ENCODE data around the gene FRMD4B. TPM values are rescaled to one million over a fixed set of nuclear protein-coding genes. Genes with fewer than 3 reads are reported as not detected.

FRMD4B gene
- total RNA-seq, 2 donors from 2014 or later = 27.6 to 37.4 TPM

DNA sequence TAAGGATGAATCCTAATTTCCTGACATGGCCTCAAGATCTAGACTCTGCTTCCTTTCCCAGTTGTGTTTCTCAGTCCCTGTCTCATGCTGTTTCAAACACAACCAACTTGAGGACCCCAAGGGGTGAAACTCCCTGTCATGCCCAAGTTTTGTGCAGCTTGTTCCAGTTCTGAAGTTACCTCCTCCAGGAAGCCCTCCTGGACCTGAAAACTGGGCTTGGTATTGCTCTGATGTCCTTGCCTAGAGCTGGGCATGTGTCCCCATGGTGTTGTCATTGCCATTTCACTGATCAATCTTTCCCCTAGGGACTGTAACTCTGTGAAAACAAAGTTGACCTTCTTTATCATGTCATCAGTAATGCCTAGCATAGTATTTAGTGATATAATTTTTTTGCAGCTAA, 257.4 kb downstream of the FRMD4B start:
- no peak for ATAC-seq

DNA sequence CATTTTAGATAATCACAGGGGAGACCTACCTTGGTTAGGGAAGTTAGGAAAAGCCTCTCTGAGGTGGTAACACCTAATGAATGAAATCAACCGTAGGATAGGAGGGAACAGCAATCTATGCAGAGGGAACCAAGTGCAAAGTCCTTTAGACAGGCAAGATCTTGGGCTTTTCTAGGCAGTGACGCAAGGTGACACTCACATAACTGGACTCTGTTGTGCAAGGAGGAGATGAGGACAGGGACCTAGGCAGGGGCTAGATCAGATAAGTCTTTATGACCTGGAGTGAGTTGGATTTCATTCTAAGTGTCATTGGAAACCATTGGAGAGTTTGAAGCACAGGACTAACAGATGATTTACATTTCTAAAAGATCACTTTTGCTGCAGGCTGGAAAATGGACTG, 258.9 kb downstream of the FRMD4B start:
- intact Hi-C loops (cut with DNase I, micrococcal nuclease) = no loop called here
- no peak for ATAC-seq
- no peak for DNase-seq

More for the DNA sequence above, 257.4 kb downstream of the FRMD4B start:
- no peak for DNase-seq
- intact Hi-C loops (cut with DNase I, micrococcal nuclease) = no loop called here

DNA sequence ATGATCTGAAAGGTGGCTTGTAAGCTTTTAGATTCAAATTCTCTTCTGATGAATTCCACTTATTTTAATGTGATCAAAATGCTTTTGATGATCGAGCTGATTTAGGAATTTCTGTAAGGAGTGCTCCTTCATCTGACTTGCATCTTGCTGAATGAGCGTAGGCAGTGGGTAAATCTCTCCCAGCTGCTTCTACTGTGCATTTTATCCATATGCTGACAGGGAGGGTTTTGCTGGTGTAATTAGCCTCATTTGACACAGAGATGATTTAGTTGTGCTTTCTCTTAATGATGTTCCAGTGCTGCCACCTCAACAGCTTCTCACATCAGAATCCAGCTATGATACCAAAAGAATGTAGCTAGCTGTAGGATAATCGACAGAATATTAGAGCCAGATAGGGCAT, 259.7 kb downstream of the FRMD4B start:
- intact Hi-C loops (cut with DNase I, micrococcal nuclease) = no loop called here
- no peak for DNase-seq
- no peak for ATAC-seq

GRCh38 chr3:69122403-69122802, 263.5 kb downstream of the FRMD4B start, which contains the start of gene LMOD3:
LMOD3 (minus strand) TSS chr3:69122595; CDS start chr3:69122386, 209 bp downstream.
- ATAC-seq (no peak), DNase-seq (no peak)
- intact Hi-C loops (cut with DNase I, micrococcal nuclease) = no loop called here

- ATAC-seq = no peak
- intact Hi-C loops (cut with DNase I, micrococcal nuclease) = no loop called here
Observed at GRCh38 chr3:69121950-69122349, 263.9 kb downstream of the FRMD4B start.

GRCh38 chr3:69121513-69121912, 264.4 kb downstream of the FRMD4B start:
- DNase-seq = no peak
- ATAC-seq = no peak
- intact Hi-C loops (cut with DNase I, micrococcal nuclease) = no loop called here

More at GRCh38 chr3:69121950-69122349, 263.9 kb downstream of the FRMD4B start:
- DNase-seq = no peak

DNA sequence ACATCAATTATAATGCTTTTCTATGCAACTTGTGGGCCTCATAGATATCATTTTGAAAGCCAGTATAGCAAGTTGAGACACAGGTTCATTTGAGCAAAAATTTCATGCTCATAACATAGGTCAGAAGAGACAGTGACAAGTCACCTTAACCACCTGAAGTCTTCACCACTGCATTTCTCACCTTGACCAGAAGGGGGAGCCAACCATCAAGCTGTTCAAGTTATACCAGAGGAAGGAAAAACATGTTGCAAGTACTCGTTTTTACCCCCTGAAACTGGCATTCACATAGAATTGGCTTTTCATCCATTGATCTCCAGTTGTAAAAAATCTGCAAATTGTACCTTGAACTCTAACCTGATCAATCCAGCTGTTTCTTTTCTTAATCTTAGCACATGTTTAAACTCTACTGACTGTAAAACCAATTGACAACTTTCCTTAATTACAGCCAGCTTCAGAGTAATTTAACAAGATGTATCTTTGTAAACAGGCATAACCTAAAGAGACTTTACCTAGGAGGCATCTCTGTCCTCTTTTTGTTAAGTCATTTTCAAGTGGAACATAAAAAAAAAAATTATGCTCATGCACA, 264.9 kb downstream of the FRMD4B start:
- ATAC-seq = peak; percentile 74
- DNase-seq = peak; percentile 56 to 75
- intact Hi-C loops (cut with DNase I, micrococcal nuclease) = no loop called here

Data from left colon (tissue), 2 donors.